ENCODE data around the gene TTC21A. TPM values are rescaled to one million over a fixed set of nuclear protein-coding genes. Genes with fewer than 3 reads are reported as not detected.

The TTC21A gene
- 2.6 and 3.2 TPM in 2 replicates for total RNA-seq

GRCh38 chr3:39107388-39108199 lies at the start of gene TTC21A, which contains the start of gene GORASP1:
TSS of gene TTC21A (plus strand) at chr3:39107680. CDS start at chr3:39107838, 158 bp downstream.
TSS of gene GORASP1 (minus strand) at chr3:39107627. CDS start at chr3:39107541, 86 bp downstream.

Other genes with a start within 250 kb of the TTC21A start
- gene SCN11A, start 55.7 kb upstream of the TTC21A start, total RNA-seq: under 0.01 TPM in 1 of 2 replicates, not detected in the other
- 28.3 and 50.2 TPM in 2 replicates for gene WDR48, start 55.7 kb upstream of the TTC21A start, total RNA-seq
- 26.3 and 38.7 TPM in 2 replicates for gene GORASP1, start 53 bp upstream of the TTC21A start, total RNA-seq
- 17.6 and 27.9 TPM in 2 replicates for gene CSRNP1, start 45.9 kb downstream of the TTC21A start, total RNA-seq
- gene XIRP1, start 84.9 kb downstream of the TTC21A start, total RNA-seq: not detected in 2 replicates
- gene CX3CR1, start 172.4 kb downstream of the TTC21A start, total RNA-seq: not detected in 2 replicates
- not detected in 2 replicates for gene CCR8, start 222.0 kb downstream of the TTC21A start, total RNA-seq

Data from epithelial cell of umbilical artery (primary cell).